RWPE2 (cell line): ENCODE data around the gene ALPI.
"Not testable (repeated sequence)": the region's sequence is repeated elsewhere in the genome, so short reads cannot be mapped to it uniquely, and the experiment has no call there.

ENCODE experiments used
- ATAC-seq: fragments of 200-7000 bp; cut with Tn5 transposase; 3 replicates; pipeline ENCODE4 v1.9.1; 2021; ENCODE audit warnings: low read depth
- DNase-seq: peaks from one replicate; pipeline ENCODE4 v3.0.0-alpha.2; 2020; ENCODE audit warnings: low spot score
- H3K27ac ChIP-seq: fragments of 450-650 bp; 2 replicates; pipeline ENCODE4 v1.5.1; 2017; ENCODE audit warnings: mild to moderate bottlenecking; ENCODE audit not compliant: poor library complexity, severe bottlenecking
- H3K27me3 ChIP-seq: fragments of 250-450 bp; sonication (Bioruptor Pico); 2 replicates; pipeline ENCODE4 v1.5.1; 2021; ENCODE audit warnings: mild to moderate bottlenecking, moderate library complexity; ENCODE audit not compliant: insufficient read depth, poor library complexity, severe bottlenecking
- H3K36me3 ChIP-seq: fragments of 250-450 bp; sonication (Bioruptor Pico); 2 replicates; pipeline ENCODE4 v1.5.1; 2020; ENCODE audit warnings: low read depth, mild to moderate bottlenecking, moderate library complexity
- H3K4me1 ChIP-seq: fragments of 250-450 bp; sonication (Bioruptor Pico); 2 replicates; pipeline ENCODE4 v1.5.1; 2021; ENCODE audit warnings: mild to moderate bottlenecking, moderate library complexity; ENCODE audit not compliant: insufficient read depth, poor library complexity, severe bottlenecking
- H3K4me3 ChIP-seq: fragments of 250-450 bp; sonication (Bioruptor Pico); 2 replicates; pipeline ENCODE4 v1.5.1; 2021; ENCODE audit warnings: mild to moderate bottlenecking, moderate library complexity; ENCODE audit not compliant: severe bottlenecking
- H3K9me3 ChIP-seq: fragments of 250-450 bp; sonication (Bioruptor Pico); 2 replicates; pipeline ENCODE4 v1.5.1; 2021; ENCODE audit warnings: mild to moderate bottlenecking, moderate library complexity; ENCODE audit not compliant: severe bottlenecking
- CTCF ChIP-seq: fragments of 450-650 bp; IDR thresholded peaks from one replicate; pipeline ENCODE4 v1.5.1; 2017; ENCODE audit warnings: mild to moderate bottlenecking, moderate library complexity; ENCODE audit not compliant: poor library complexity, severe bottlenecking

Gene ALPI

GRCh38 chr2:232455426-232456255, at the start of gene ALPI:
Gene ALPI (plus strand): TSS chr2:232456153. CDS start chr2:232456200, 47 bp downstream.
- TF ChIP-seq CTCF, result no peak
- Histone ChIP-seq H3K4me3 (no peak within 1 kb of the TSS), H3K9me3 (no peaks in the 10 kb centered on the region), H3K27ac (no peak within 1 kb of the TSS), H3K4me1 (no peaks in the 10 kb centered on the region), H3K36me3 (no peaks in the 10 kb centered on the region), H3K27me3 (peaks cover 6% of the 10 kb centered on the region)
- no peak for DNase-seq
- no peak for ATAC-seq

- ATAC-seq, result no peak
These were observed 49.2 kb upstream of the ALPI start, which contains the start of gene ALPG for GRCh38 chr2:232406556-232407310. Gene ALPG (plus strand): TSS chr2:232406844. CDS start chr2:232406895, 51 bp downstream.

GRCh38 chr2:232407428-232408150, 48.4 kb upstream of the ALPI start:
- not testable (repeated sequence) for H3K36me3 ChIP-seq, DNase-seq, H3K9me3 ChIP-seq, H3K4me3 ChIP-seq, H3K4me1 ChIP-seq, ATAC-seq, H3K27ac ChIP-seq
- H3K27me3 ChIP-seq, result peaks cover 19% of the 10 kb centered on the region

More at GRCh38 chr2:232406556-232407310, 49.2 kb upstream of the ALPI start, which contains the start of gene ALPG:
- no peaks in the 10 kb centered on the region for H3K9me3 ChIP-seq
- no peaks in the 10 kb centered on the region for H3K4me1 ChIP-seq
- no peak within 1 kb of the TSS for H3K27ac ChIP-seq
- no peak for TF ChIP-seq CTCF
- no peaks in the 10 kb centered on the region for H3K36me3 ChIP-seq
- DNase-seq, result no peak
- H3K4me3 ChIP-seq, result no peak within 1 kb of the TSS
- peaks cover 12% of the 10 kb centered on the region for H3K27me3 ChIP-seq

- not testable (repeated sequence) for ATAC-seq, H3K36me3 ChIP-seq, H3K4me1 ChIP-seq
These were observed 47.7 kb upstream of the ALPI start for GRCh38 chr2:232408269-232408668.

GRCh38 chr2:232409617-232410016, 46.3 kb upstream of the ALPI start:
- DNase-seq, H3K4me1 ChIP-seq, H3K4me3 ChIP-seq, H3K27ac ChIP-seq, H3K36me3 ChIP-seq, H3K9me3 ChIP-seq, ATAC-seq: not testable (repeated sequence)
- H3K27me3 ChIP-seq, result peaks cover 27% of the 10 kb centered on the region

More at GRCh38 chr2:232408269-232408668, 47.7 kb upstream of the ALPI start:
- not testable (repeated sequence) for H3K27ac ChIP-seq, H3K9me3 ChIP-seq, DNase-seq, H3K4me3 ChIP-seq
- H3K27me3 ChIP-seq, result peaks cover 23% of the 10 kb centered on the region
